WTC11 (cell line): ENCODE measurements around the gene PPP3R1. TPM values are rescaled to one million over a fixed set of nuclear protein-coding genes. Genes with fewer than 3 reads are reported as not detected.

Experiments
- ATAC-seq: fragments of 200-7000 bp; cut with Tn5 transposase; 2 replicates; pipeline ENCODE4 v1.10.0; 2021; ENCODE audit warnings: mild to moderate bottlenecking, moderate library complexity
- Bru-seq: library from RNA; stranded (reverse); fragments of 400-500 nt; gene quantifications from one replicate; lab custom pipeline; 2021; lab: Mats Ljungman, UMichigan
- CTCF ChIA-PET: fragments of 300-600 bp; sonication (Branson Sonifier 250); formaldehyde crosslinking; loops from one replicate; lab custom pipeline; 2021; ENCODE audit warnings: antibody characterized with exemption; lab: Charles Lee
- POLR2A ChIA-PET: fragments of 350-600 bp; sonication (Branson Sonifier 250); formaldehyde crosslinking; loops from one replicate; lab custom pipeline; 2021; ENCODE audit warnings: antibody characterized with exemption; lab: Charles Lee
- DNase-seq: peaks from one replicate; pipeline ENCODE4 v3.0.0; 2021; ENCODE audit warnings: low spot score
- H3K27ac Mint-ChIP-seq: 2 replicates; pipeline ENCODE4 v1.8.0; 2021; ENCODE audit warnings: mixed read lengths
- H3K27me3 Mint-ChIP-seq: 2 replicates; pipeline ENCODE4 v1.8.0; 2021; ENCODE audit warnings: low read depth, mild to moderate bottlenecking, moderate library complexity, mixed read lengths
- H3K36me3 Mint-ChIP-seq: 2 replicates; pipeline ENCODE4 v1.8.0; 2021; ENCODE audit warnings: mixed read lengths
- H3K4me1 Mint-ChIP-seq: 2 replicates; pipeline ENCODE4 v1.8.0; 2022; ENCODE audit warnings: mixed read lengths
- H3K4me3 Mint-ChIP-seq: 2 replicates; pipeline ENCODE4 v1.8.0; 2021; ENCODE audit warnings: mild to moderate bottlenecking, moderate library complexity, mixed read lengths
- H3K9me3 Mint-ChIP-seq: 2 replicates; pipeline ENCODE4 v1.8.0; 2021; ENCODE audit warnings: mixed read lengths
- ARID4B ChIP-seq: sonication (generic); formaldehyde crosslinking; IDR thresholded peaks from 2 replicates; pipeline ENCODE4 v1.8.0; 2023; ENCODE audit warnings: missing genetic modification reagents, mild to moderate bottlenecking, borderline replicate concordance
- CBFB ChIP-seq: sonication (generic); formaldehyde crosslinking; IDR thresholded peaks from 2 replicates; pipeline ENCODE4 v1.8.1; 2022; ENCODE audit warnings: mild to moderate bottlenecking, low read depth, missing genetic modification reagents
- ETV6 ChIP-seq: sonication (generic); formaldehyde crosslinking; IDR thresholded peaks from 2 replicates; pipeline ENCODE4 v1.8.1; 2022; ENCODE audit warnings: mild to moderate bottlenecking, missing genetic modification reagents
- FOXJ3 ChIP-seq: sonication (generic); formaldehyde crosslinking; IDR thresholded peaks from 2 replicates; pipeline ENCODE4 v1.9.0; 2021; ENCODE audit warnings: missing genetic modification reagents, mild to moderate bottlenecking, borderline replicate concordance
- FOXK1 ChIP-seq: sonication (generic); formaldehyde crosslinking; IDR thresholded peaks from 2 replicates; pipeline ENCODE4 v1.8.0; 2022; ENCODE audit warnings: mild to moderate bottlenecking, moderate library complexity, missing genetic modification reagents
- GABPB1 ChIP-seq: sonication (generic); formaldehyde crosslinking; IDR thresholded peaks from 2 replicates; pipeline ENCODE4 v1.8.1; 2023; ENCODE audit warnings: mild to moderate bottlenecking, missing genetic modification reagents
- HMGA2 ChIP-seq: fragments of 250-450 bp; sonication (Bioruptor Pico); IDR thresholded peaks from 2 replicates; pipeline ENCODE4 v1.4.0; 2021; ENCODE audit warnings: mild to moderate bottlenecking, moderate library complexity
- JAZF1 ChIP-seq: fragments of 250-450 bp; sonication (Bioruptor Pico); IDR thresholded peaks from 2 replicates; pipeline ENCODE4 v1.9.0; 2021; ENCODE audit warnings: moderate library complexity, mild to moderate bottlenecking, inconsistent platforms
- KAT7 ChIP-seq: sonication (generic); formaldehyde crosslinking; IDR thresholded peaks from 2 replicates; pipeline ENCODE4 v1.8.1; 2023; ENCODE audit warnings: missing genetic modification reagents, mild to moderate bottlenecking, borderline replicate concordance
- MYBL2 ChIP-seq: sonication (generic); formaldehyde crosslinking; IDR thresholded peaks from 2 replicates; pipeline ENCODE4 v1.8.1; 2023; ENCODE audit warnings: mild to moderate bottlenecking, moderate library complexity, missing genetic modification reagents
- NR3C1 ChIP-seq: sonication (generic); formaldehyde crosslinking; conservative IDR thresholded peaks from 2 replicates; pipeline ENCODE4 v1.8.1; 2023; ENCODE audit warnings: low read depth, mild to moderate bottlenecking, missing genetic modification reagents
- SMAD3 ChIP-seq: sonication (generic); formaldehyde crosslinking; IDR thresholded peaks from 2 replicates; pipeline ENCODE4 v1.8.0; 2022; ENCODE audit warnings: missing genetic modification reagents, mild to moderate bottlenecking, borderline replicate concordance
- TCF7 ChIP-seq: sonication (generic); formaldehyde crosslinking; IDR thresholded peaks from 2 replicates; pipeline ENCODE4 v1.8.0; 2022; ENCODE audit warnings: mild to moderate bottlenecking, low read depth, missing genetic modification reagents, moderate library complexity
- USF2 ChIP-seq: sonication (generic); formaldehyde crosslinking; IDR thresholded peaks from 2 replicates; pipeline ENCODE4 v1.8.1; 2023; ENCODE audit warnings: mild to moderate bottlenecking, missing genetic modification reagents, moderate library complexity
- ZBTB21 ChIP-seq: sonication (generic); formaldehyde crosslinking; IDR thresholded peaks from 2 replicates; pipeline ENCODE4 v1.8.1; 2023; ENCODE audit warnings: mild to moderate bottlenecking, missing genetic modification reagents, borderline replicate concordance
- ZMAT4 ChIP-seq: fragments of 250-450 bp; sonication (Bioruptor Pico); IDR thresholded peaks from 2 replicates; pipeline ENCODE4 v1.9.0; 2021; ENCODE audit warnings: mild to moderate bottlenecking
- ZNF121 ChIP-seq: sonication (generic); formaldehyde crosslinking; IDR thresholded peaks from 2 replicates; pipeline ENCODE4 v1.8.0; 2023; ENCODE audit warnings: missing genetic modification reagents
- ZNF138 ChIP-seq: sonication (generic); formaldehyde crosslinking; conservative IDR thresholded peaks from 2 replicates; pipeline ENCODE4 v1.8.1; 2022; ENCODE audit warnings: mild to moderate bottlenecking, moderate library complexity, missing genetic modification reagents
- ZNF263 ChIP-seq: sonication (generic); formaldehyde crosslinking; IDR thresholded peaks from 2 replicates; pipeline ENCODE4 v1.8.1; 2022; ENCODE audit warnings: low read depth, mild to moderate bottlenecking, moderate library complexity, missing genetic modification reagents
- ZNF396 ChIP-seq: fragments of 250-450 bp; sonication (Bioruptor Pico); IDR thresholded peaks from 2 replicates; pipeline ENCODE4 v1.8.0; 2021; ENCODE audit warnings: mild to moderate bottlenecking, moderate library complexity, borderline replicate concordance
- ZNF416 ChIP-seq: fragments of 250-450 bp; sonication (Bioruptor Pico); IDR thresholded peaks from 2 replicates; pipeline ENCODE4 v1.9.0; 2021; ENCODE audit warnings: mild to moderate bottlenecking, inconsistent platforms
- ZNF512 ChIP-seq: sonication (generic); formaldehyde crosslinking; IDR thresholded peaks from 2 replicates; pipeline ENCODE4 v1.8.1; 2022; ENCODE audit warnings: missing genetic modification reagents, borderline replicate concordance
- long read RNA-seq, 3 experiments: library from RNA in 1 of 3; library from capped mRNA in 1 of 3; library from polyadenylated mRNA in 1 of 3; unstranded in 2 of 3; stranded (forward) in 1 of 3; transcript quantifications; one replicate each; pipeline ENCODE4 v2.0.0, GENCODE V29; 2021
- total RNA-seq: library from RNA; stranded (reverse); gene quantifications from 3 replicates; pipeline ENCODE4 v1.2.3, GENCODE V29; 2021
- TF ChIP-seq, protein P1 (sequence below): fragments of 250-450 bp; sonication (Bioruptor Pico); IDR thresholded peaks from 2 replicates; pipeline ENCODE4 v1.8.0; 2021; ENCODE audit warnings: mild to moderate bottlenecking
- TF ChIP-seq, protein P2 (sequence below): sonication (generic); formaldehyde crosslinking; IDR thresholded peaks from 2 replicates; pipeline ENCODE4 v1.8.0; 2023; ENCODE audit warnings: missing genetic modification reagents
- TF ChIP-seq, protein P3 (sequence below): sonication (generic); formaldehyde crosslinking; IDR thresholded peaks from 2 replicates; pipeline ENCODE4 v1.8.0; 2022; ENCODE audit warnings: mild to moderate bottlenecking, missing genetic modification reagents

PPP3R1 gene
- total RNA-seq = 53.7 to 61.4 TPM (median 54.3 TPM) in 3 replicates
- Bru-seq, nascent RNA = percentile 96 among the genes with signal in this experiment
- long read RNA-seq, experiment 1, transcript PPP3R1-201 (6 exons, 3,023 nt) = major isoform, 49 of 63 reads
- long read RNA-seq, experiment 1, partial matches to known transcripts = 4 of 63 reads
- long read RNA-seq, experiment 1, other reads (novel, unspliced or antisense) = 10 of 63 reads
- long read RNA-seq, experiment 2, transcript PPP3R1-201 (6 exons, 3,023 nt) = major isoform, 14 of 23 reads
- long read RNA-seq, experiment 2, partial matches to known transcripts = 5 of 23 reads
- long read RNA-seq, experiment 2, other reads (novel, unspliced or antisense) = 4 of 23 reads
- long read RNA-seq, experiment 3, partial matches to known transcripts = 0 of 1 reads
- long read RNA-seq, experiment 3, other reads (novel, unspliced or antisense) = 1 of 1 reads

GRCh38 chr2:68252400-68253218 lies at the start of gene PPP3R1:
PPP3R1 (minus strand) TSS chr2:68252532; CDS start chr2:68252127, 405 bp downstream.
- DNase-seq (peak; percentile 93), ATAC-seq (peak; percentile 90)
- no peaks in the 10 kb centered on the region for H3K27me3 Mint-ChIP-seq
- H3K4me1 Mint-ChIP-seq = peaks cover 28% of the 10 kb centered on the region
- no peaks in the 10 kb centered on the region for H3K9me3 Mint-ChIP-seq
- H3K27ac Mint-ChIP-seq = peak within 1 kb of the TSS; percentile 100
- POLR2A ChIA-PET = interaction anchor here (1.0 kb wide), 1 partner anchor 96 kb away, joined by 3 read pairs; no protein-coding TSS in a partner anchor
- CTCF ChIA-PET = interaction anchor here (0.6 to 1.5 kb wide), 9 partner anchors 9 to 105 kb away, joined by 3 to 8 read pairs (median 3); partner anchors contain the start of gene CNRIP1
- H3K4me3 Mint-ChIP-seq = peak within 1 kb of the TSS; percentile 98
- peaks cover 7% of the 10 kb centered on the region for H3K36me3 Mint-ChIP-seq
- TF ChIP-seq TCF7 (CRISPR knock-in tag) = no peak
- no peak for TF ChIP-seq FOXJ3
- no peak for TF ChIP-seq NR3C1 (CRISPR knock-in tag)
- TF ChIP-seq ZBTB21 (CRISPR knock-in tag) = no peak
- TF ChIP-seq ZNF263 (CRISPR knock-in tag) = no peak
- no peak for TF ChIP-seq ZNF512 (CRISPR knock-in tag)
- peak; percentile 60; the same call in 1 of the 2 replicates for TF ChIP-seq GABPB1 (CRISPR knock-in tag)
- TF ChIP-seq ZNF138 (CRISPR knock-in tag) = no peak
- TF ChIP-seq USF2 (CRISPR knock-in tag) = peak; percentile 95
- 0 out of 2 replicates have a peak, but pooled peaks have one; percentile 49 for TF ChIP-seq FOXK1 (CRISPR knock-in tag)
- TF ChIP-seq ZNF121 = no peak
- TF ChIP-seq ZNF416 = no peak
- TF ChIP-seq, protein P1, sequence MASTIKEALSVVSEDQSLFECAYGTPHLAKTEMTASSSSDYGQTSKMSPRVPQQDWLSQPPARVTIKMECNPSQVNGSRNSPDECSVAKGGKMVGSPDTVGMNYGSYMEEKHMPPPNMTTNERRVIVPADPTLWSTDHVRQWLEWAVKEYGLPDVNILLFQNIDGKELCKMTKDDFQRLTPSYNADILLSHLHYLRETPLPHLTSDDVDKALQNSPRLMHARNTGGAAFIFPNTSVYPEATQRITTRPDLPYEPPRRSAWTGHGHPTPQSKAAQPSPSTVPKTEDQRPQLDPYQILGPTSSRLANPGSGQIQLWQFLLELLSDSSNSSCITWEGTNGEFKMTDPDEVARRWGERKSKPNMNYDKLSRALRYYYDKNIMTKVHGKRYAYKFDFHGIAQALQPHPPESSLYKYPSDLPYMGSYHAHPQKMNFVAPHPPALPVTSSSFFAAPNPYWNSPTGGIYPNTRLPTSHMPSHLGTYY (CRISPR knock-in tag) = no peak
- TF ChIP-seq, protein P2, sequence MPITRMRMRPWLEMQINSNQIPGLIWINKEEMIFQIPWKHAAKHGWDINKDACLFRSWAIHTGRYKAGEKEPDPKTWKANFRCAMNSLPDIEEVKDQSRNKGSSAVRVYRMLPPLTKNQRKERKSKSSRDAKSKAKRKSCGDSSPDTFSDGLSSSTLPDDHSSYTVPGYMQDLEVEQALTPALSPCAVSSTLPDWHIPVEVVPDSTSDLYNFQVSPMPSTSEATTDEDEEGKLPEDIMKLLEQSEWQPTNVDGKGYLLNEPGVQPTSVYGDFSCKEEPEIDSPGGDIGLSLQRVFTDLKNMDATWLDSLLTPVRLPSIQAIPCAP (CRISPR knock-in tag) = no peak
- no peak for TF ChIP-seq ZMAT4 (CRISPR knock-in tag)
- no peak for TF ChIP-seq ZNF396 (CRISPR knock-in tag)
- TF ChIP-seq, protein P3, sequence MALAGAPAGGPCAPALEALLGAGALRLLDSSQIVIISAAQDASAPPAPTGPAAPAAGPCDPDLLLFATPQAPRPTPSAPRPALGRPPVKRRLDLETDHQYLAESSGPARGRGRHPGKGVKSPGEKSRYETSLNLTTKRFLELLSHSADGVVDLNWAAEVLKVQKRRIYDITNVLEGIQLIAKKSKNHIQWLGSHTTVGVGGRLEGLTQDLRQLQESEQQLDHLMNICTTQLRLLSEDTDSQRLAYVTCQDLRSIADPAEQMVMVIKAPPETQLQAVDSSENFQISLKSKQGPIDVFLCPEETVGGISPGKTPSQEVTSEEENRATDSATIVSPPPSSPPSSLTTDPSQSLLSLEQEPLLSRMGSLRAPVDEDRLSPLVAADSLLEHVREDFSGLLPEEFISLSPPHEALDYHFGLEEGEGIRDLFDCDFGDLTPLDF = no peak
- peak; percentile 73; the same call in 1 of the 2 replicates for TF ChIP-seq MYBL2
- TF ChIP-seq HMGA2 = no peak
- TF ChIP-seq CBFB (CRISPR knock-in tag) = no peak
- TF ChIP-seq ARID4B = no peak; the same call in 1 of the 2 replicates
- no peak for TF ChIP-seq JAZF1 (CRISPR knock-in tag)
- 0 out of 2 replicates have a peak, but pooled peaks have one; percentile 15 for TF ChIP-seq SMAD3
- peak; percentile 87 for TF ChIP-seq ETV6 (CRISPR knock-in tag)
- TF ChIP-seq KAT7 (CRISPR knock-in tag) = no peak
